Measurements from ENCODE around the gene KRT4.

KRT4 gene

DNA sequence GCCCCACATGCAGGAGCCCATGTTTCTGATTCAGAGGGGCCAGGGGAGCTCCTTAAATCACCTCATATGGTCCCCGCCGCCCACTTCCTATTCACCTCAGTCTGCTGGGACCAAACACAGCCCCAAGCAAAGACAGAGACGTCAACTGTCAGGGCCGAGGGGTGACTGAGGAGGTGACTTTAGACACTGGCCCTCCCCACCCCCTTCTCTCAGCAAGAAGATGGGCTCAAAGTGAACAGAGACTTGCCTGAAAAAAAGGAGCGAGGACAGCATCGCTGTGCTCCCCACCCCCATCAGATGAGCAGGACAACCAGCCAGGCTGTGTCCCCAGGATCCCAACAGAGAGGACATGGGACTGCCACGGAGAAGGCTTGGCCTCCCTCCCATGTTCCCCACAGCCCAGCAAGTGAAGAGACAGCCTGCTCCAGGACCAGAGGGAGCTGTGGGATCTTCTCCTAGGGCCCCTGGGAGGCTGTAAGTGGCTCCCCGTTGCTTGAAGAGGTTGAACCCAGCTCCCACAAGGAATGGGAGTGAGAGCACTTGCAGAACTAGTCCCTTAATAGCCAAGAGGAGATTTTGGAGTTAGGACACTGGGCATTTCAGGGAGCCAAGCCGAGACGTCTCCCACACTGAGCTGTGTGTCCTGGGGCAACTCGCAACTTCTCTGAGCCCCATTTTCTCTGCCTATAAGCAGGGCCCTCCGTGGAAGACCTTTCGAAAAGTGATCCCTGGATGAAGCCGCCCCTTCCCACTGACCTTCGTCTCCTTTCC, 21.5 kb upstream of the KRT4 start:
- Mint-ChIP-seq H3K27ac (peak overlapping the region; percentile 93), H3K4me1 (peaks cover 12% of the 10 kb centered on the region), H3K4me3 (no peak overlapping the region), H3K36me3 (ENCODE audit: low read depth) (no peaks in the 10 kb centered on the region), H3K9me3 (no peaks in the 10 kb centered on the region), H3K27me3 (ENCODE audit: low read depth, poor library complexity) (peaks cover 27% of the 10 kb centered on the region)
- no peak for DNase-seq
- TF ChIP-seq, protein P1, sequence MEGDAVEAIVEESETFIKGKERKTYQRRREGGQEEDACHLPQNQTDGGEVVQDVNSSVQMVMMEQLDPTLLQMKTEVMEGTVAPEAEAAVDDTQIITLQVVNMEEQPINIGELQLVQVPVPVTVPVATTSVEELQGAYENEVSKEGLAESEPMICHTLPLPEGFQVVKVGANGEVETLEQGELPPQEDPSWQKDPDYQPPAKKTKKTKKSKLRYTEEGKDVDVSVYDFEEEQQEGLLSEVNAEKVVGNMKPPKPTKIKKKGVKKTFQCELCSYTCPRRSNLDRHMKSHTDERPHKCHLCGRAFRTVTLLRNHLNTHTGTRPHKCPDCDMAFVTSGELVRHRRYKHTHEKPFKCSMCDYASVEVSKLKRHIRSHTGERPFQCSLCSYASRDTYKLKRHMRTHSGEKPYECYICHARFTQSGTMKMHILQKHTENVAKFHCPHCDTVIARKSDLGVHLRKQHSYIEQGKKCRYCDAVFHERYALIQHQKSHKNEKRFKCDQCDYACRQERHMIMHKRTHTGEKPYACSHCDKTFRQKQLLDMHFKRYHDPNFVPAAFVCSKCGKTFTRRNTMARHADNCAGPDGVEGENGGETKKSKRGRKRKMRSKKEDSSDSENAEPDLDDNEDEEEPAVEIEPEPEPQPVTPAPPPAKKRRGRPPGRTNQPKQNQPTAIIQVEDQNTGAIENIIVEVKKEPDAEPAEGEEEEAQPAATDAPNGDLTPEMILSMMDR (IDR thresholded peaks at IDR 0.05): no peak

DNA sequence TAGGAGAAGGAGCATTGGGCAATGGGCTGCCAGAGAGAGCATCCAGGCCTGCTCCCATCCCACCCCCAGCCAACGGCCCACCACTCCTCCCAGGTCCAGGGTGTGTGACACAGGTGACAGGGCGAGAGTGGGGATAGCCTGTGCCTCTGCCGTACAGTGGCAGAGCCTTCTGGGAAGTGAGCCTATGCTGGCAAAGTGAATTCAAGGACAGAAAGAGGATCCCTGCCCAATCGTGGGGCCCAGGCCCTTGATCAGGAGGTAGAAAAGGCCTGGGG, 20.7 kb upstream of the KRT4 start:
- peaks cover 12% of the 10 kb centered on the region for H3K4me1 Mint-ChIP-seq
- no peak for DNase-seq
- H3K4me3 Mint-ChIP-seq: no peak overlapping the region
- H3K9me3 Mint-ChIP-seq: no peaks in the 10 kb centered on the region
- H3K27me3 Mint-ChIP-seq (ENCODE audit: low read depth, poor library complexity): peaks cover 20% of the 10 kb centered on the region
- H3K27ac Mint-ChIP-seq: no peak overlapping the region
- no peaks in the 10 kb centered on the region for H3K36me3 Mint-ChIP-seq (ENCODE audit: low read depth)
- TF ChIP-seq, protein P1 (IDR thresholded peaks at IDR 0.05): no peak

DNA sequence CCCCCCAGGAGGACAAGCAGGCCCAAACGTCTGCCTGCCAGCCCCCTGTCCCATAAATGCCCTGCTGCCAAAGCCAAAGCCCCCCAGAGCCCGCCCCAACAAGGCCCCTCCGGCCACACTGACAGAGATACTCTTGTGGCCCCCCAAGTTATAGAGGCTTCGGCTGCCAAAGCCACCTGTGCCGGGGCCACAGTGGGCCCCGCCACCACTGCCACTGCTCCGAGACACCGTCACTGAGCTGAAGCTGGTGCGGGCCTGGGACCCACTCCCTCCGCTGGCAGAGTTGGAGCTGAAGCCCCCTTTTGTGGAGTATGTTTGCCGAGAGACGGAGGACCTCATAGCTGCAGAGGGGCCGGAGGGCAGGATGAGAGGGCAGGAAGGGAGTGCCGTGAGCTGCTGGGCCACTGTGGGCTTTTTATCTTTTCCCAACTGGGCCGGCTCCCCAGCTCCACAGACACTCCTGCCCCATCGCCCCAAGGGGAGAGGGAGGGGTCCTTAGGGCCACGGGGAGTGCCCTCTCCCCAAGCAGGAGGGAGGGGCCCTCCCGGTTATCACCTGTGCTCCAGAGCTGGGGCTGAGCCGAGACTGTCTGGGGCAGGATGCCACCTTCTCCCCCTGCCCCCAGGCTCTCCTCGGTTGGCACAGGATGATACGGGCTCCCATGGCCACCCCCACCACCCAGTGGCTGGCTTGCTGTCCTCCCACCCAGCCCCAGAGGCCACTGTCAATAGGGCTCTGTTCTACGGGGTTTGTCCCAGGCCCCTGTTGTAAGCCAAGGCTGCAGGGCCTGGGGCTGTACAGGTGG, 20.2 kb upstream of the KRT4 start, which contains the start of gene KRT79:
Gene KRT79 (minus strand): TSS at position 390 of the 805 bp plus-strand sequence. CDS start 51 bp downstream, at position 339.
- TF ChIP-seq, protein P1 (IDR thresholded peaks at IDR 0.05): no peak
- Mint-ChIP-seq H3K9me3 (no peaks in the 10 kb centered on the region), H3K27me3 (ENCODE audit: low read depth, poor library complexity) (peaks cover 16% of the 10 kb centered on the region), H3K4me1 (peaks cover 12% of the 10 kb centered on the region), H3K27ac (no peak within 1 kb of the TSS), H3K4me3 (no peak within 1 kb of the TSS), H3K36me3 (ENCODE audit: low read depth) (no peaks in the 10 kb centered on the region)
- no peak for DNase-seq

DNA sequence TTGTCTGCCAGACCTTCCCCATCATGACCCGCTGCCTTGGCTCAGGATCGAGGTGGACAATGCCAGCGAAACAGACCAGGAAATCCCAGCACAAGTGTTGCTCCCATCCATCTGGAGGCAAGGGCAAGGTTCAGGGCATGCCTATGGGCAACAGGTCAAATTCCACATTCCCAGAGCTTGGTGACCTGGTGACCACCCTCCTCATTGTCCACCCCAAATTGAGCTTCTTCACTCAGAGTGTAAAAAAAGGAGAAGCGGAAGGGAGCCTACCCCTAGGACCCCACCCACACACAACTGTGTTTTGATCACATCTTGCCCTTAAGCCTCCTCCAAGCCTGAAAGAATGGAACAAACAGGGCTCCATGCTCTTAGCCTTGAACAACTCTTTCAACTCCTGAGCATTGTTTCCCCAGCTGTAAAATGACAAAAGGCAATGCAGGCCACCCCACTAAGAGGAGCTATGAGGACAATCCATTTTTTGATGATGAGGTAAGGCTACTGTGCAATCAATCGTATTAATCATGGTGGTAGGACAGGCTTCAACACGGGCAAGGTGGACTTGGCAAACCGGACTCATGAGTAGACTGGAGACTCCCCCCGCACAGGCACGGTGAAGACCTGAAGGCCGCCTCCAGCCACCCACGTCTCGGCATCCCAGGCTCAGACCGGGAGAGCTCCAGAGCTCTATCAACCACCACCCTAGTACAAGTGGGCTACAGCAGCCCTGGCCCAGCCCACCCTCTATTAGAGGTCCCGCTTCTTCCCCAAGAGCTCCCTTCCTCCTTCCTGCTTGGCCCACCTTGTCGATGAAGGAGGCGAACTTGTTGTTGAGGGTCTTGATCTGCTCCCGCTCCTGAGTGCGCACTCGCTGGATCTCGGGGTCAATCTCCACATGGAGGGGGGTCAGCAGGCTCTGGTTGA, 19.3 kb upstream of the KRT4 start:
- H3K4me3 Mint-ChIP-seq: no peak overlapping the region
- peaks cover 16% of the 10 kb centered on the region for H3K27me3 Mint-ChIP-seq (ENCODE audit: low read depth, poor library complexity)
- H3K36me3 Mint-ChIP-seq (ENCODE audit: low read depth): no peaks in the 10 kb centered on the region
- TF ChIP-seq, protein P1 (IDR thresholded peaks at IDR 0.05): no peak
- peaks cover 8% of the 10 kb centered on the region for H3K4me1 Mint-ChIP-seq
- H3K9me3 Mint-ChIP-seq: no peaks in the 10 kb centered on the region
- no peak overlapping the region for H3K27ac Mint-ChIP-seq
- DNase-seq: no peak

DNA sequence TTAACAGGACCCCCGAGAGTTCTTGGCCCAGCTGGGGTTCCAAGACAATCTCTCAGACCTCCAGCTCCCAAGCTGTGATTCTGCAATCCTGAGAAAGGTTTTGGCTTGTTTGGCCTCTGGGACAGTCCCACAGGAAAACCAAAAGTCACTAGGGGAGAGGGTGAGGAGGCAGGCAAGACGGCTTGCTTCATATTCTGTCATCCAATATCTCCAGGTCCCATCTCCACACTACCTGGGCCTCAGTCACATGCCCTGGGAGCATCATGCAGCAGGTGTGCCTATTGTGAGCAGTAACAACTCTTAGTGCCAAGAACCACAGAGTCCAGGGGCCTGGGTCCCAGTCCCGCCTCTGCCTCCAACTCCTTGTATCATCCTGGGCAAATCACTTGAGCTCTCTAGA, 18.5 kb upstream of the KRT4 start:
- H3K27me3 Mint-ChIP-seq (ENCODE audit: low read depth, poor library complexity): peaks cover 14% of the 10 kb centered on the region
- no peak overlapping the region for H3K27ac Mint-ChIP-seq
- peaks cover 8% of the 10 kb centered on the region for H3K4me1 Mint-ChIP-seq
- DNase-seq: no peak
- H3K9me3 Mint-ChIP-seq: no peaks in the 10 kb centered on the region
- no peak overlapping the region for H3K4me3 Mint-ChIP-seq
- H3K36me3 Mint-ChIP-seq (ENCODE audit: low read depth): no peaks in the 10 kb centered on the region
- TF ChIP-seq, protein P1 (IDR thresholded peaks at IDR 0.05): no peak

All from nephron progenitor cell (in vitro differentiated cells).